Frontal cortex (tissue), 4 donors: ENCODE data around the gene RHEBL1. TPM values are rescaled to one million over a fixed set of nuclear protein-coding genes. Genes with fewer than 3 reads are reported as not detected.

Experiments used
- DNase-seq, 2 donors: peaks; one replicate each; pipeline ENCODE4 v3.0.0; 2012; ENCODE audit warnings: low spot score in 2 of 2
- FAIRE-seq: peaks from 2 replicates; lab custom pipeline; 2012; peaks lifted over from hg19 to GRCh38; lab: Jason Lieb, UNC
- total RNA-seq: library from RNA; depleted of rRNA; stranded (reverse); fragments of >200 nt; gene quantifications from one replicate; pipeline ENCODE4 v1.2.3, GENCODE V29; 2014
- donor health status: control.
- donor health status: control.
- donor health status: control.

RHEBL1 gene
- total RNA-seq, 1 donor from 2014 or later: 1.2 TPM

- no peak for DNase-seq
Observed at GRCh38 chr12:49040364-49040855, 29.4 kb downstream of the RHEBL1 start.

GRCh38 chr12:49039421-49040363, 30.1 kb downstream of the RHEBL1 start:
- FAIRE-seq (no peak), DNase-seq (no peak)

More at GRCh38 chr12:49040364-49040855, 29.4 kb downstream of the RHEBL1 start:
- FAIRE-seq: no peak

- DNase-seq (no peak), FAIRE-seq (no peak)
Observed at GRCh38 chr12:49038291-49038955, 31.4 kb downstream of the RHEBL1 start.

- no peak for FAIRE-seq
- DNase-seq: no peak
Observed at GRCh38 chr12:49037947-49038237, 31.9 kb downstream of the RHEBL1 start.

- no peak for FAIRE-seq
- no peak for DNase-seq
Observed at GRCh38 chr12:49037111-49037946, 32.5 kb downstream of the RHEBL1 start.

GRCh38 chr12:49036029-49036428, 33.8 kb downstream of the RHEBL1 start:
- FAIRE-seq (no peak), DNase-seq (no peak)

- no peak for FAIRE-seq
Observed at GRCh38 chr12:49034286-49034622, 35.5 kb downstream of the RHEBL1 start.

GRCh38 chr12:49033611-49034285, 36.0 kb downstream of the RHEBL1 start:
- FAIRE-seq: no peak
- DNase-seq: no peak

More at GRCh38 chr12:49034286-49034622, 35.5 kb downstream of the RHEBL1 start:
- DNase-seq: no peak

- DNase-seq: no peak
- no peak for FAIRE-seq
Observed at GRCh38 chr12:49032679-49033447, 36.9 kb downstream of the RHEBL1 start.

GRCh38 chr12:49032276-49032675, 37.5 kb downstream of the RHEBL1 start:
- no peak for FAIRE-seq
- DNase-seq: no peak

- no peak for DNase-seq
- no peak for FAIRE-seq
Observed at GRCh38 chr12:49031573-49032161, 38.1 kb downstream of the RHEBL1 start.

- DNase-seq (no peak), FAIRE-seq (no peak)
Observed at GRCh38 chr12:49030714-49031572, 38.8 kb downstream of the RHEBL1 start.

GRCh38 chr12:49030119-49030518, 39.7 kb downstream of the RHEBL1 start:
- DNase-seq: no peak
- no peak for FAIRE-seq

GRCh38 chr12:49028666-49029275, 41.0 kb downstream of the RHEBL1 start:
- no peak for DNase-seq
- FAIRE-seq: no peak

- FAIRE-seq: no peak
- no peak for DNase-seq
Observed at GRCh38 chr12:49027846-49028555, 41.8 kb downstream of the RHEBL1 start.

GRCh38 chr12:49026678-49027480, 42.9 kb downstream of the RHEBL1 start:
- FAIRE-seq (no peak), DNase-seq (no peak)
